GM12874 (cell line): ENCODE measurements around the gene C6orf15.
A peak's percentile ranks its signal among the peaks of the same experiment; 100 is the strongest.

ENCODE experiments used
- TF ChIP-seq, protein P1 (sequence below): IDR thresholded peaks from 2 replicates; pipeline ENCODE4 v1.5.1; 2011; ENCODE audit warnings: low read depth, mild to moderate bottlenecking, control low read depth, low read length, moderate library complexity; ENCODE audit not compliant: insufficient read depth

The C6orf15 gene

DNA sequence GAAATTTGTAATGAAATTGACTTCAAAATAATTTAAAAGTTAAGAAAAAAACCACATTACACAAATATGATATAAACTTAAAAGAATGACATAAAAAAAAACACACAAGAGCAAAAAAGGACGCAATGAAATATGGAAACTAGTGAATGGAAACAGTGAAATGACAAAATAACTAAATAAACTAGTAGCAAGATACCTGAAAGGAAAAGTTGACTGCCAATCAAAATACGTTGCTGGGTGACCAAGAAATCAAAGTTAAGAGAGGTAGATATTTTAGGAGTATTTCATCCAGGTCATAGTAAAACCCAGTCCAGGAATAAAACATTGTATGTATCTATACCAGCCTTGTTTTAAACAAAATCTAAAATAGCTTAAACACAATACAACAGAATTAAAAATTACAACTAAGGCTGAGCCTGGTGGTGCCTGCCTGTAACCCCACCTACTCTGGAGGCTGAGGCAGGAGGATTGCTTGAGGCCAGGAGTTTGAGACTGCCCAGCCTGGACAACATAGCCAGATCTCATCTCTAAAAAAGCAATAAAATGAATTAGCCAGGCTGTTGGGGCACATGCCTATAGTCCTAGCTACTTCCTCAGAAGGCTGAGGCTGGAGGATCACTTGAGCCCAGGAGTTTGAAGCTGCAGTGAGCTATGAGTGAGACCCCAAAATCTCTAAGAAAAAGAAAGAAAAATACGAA is 22.0 kb downstream of the C6orf15 start:
- TF ChIP-seq, protein P1, sequence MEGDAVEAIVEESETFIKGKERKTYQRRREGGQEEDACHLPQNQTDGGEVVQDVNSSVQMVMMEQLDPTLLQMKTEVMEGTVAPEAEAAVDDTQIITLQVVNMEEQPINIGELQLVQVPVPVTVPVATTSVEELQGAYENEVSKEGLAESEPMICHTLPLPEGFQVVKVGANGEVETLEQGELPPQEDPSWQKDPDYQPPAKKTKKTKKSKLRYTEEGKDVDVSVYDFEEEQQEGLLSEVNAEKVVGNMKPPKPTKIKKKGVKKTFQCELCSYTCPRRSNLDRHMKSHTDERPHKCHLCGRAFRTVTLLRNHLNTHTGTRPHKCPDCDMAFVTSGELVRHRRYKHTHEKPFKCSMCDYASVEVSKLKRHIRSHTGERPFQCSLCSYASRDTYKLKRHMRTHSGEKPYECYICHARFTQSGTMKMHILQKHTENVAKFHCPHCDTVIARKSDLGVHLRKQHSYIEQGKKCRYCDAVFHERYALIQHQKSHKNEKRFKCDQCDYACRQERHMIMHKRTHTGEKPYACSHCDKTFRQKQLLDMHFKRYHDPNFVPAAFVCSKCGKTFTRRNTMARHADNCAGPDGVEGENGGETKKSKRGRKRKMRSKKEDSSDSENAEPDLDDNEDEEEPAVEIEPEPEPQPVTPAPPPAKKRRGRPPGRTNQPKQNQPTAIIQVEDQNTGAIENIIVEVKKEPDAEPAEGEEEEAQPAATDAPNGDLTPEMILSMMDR = no peak

DNA sequence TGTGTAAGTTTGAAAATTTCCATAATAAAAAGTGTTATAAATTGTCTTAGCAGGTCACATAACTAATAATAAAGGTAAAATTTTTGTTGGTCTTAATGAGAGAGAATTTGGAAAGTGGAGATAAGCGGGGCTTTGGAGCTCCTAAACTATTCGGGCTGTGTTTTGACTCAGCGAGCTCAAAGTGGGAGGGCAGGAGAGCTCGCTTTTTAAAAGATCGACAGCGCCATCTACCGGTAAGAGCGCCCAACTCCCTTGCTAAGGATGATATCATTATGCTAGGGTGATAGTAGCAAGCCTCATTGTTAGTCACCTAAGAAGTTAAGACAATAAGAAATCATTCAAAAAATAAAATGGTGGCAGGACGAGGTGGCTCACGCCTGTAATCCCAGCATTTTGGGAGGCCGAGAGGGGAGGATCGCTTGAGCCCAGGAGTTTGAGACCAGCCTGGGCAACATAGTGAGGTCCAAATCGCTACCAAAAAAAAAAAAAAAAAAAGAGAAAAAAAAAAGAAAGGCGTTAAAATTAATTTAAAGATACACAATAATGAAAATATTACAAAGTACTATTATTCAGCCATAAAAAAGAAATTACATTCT is 24.8 kb downstream of the C6orf15 start:
- TF ChIP-seq, protein P1 = peak; percentile 55; the same call in 1 of the 2 replicates

DNA sequence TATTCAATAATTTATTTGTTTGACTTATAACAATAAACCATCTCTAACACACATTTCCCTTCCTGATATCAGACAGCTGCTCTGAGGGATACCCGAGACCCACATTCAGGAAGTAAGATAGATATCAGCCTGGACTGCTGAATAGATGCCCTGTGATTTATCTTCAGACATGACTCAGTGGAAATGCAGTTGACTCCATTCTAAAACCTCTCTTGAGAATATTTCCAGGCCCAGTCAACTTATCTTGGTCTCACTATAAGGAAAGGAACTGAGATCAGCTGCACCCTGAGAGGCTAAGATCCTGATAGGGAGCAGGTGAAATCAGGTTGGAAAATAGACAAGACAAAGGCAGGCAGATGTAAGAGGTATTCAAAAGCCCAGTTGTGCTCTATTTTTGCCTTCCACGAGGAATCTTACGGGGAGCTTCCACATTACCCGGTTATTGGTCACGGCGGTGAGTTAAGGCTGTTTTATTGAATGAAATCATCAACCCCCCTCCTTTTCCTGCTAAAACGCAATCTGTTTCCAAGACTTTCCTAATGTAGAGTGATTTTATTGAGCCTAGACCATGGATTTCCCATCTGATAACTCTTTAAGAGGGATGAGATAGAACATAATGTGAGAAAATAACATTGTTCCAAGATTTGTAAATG is 25.5 kb downstream of the C6orf15 start:
- TF ChIP-seq, protein P1 = no peak

DNA sequence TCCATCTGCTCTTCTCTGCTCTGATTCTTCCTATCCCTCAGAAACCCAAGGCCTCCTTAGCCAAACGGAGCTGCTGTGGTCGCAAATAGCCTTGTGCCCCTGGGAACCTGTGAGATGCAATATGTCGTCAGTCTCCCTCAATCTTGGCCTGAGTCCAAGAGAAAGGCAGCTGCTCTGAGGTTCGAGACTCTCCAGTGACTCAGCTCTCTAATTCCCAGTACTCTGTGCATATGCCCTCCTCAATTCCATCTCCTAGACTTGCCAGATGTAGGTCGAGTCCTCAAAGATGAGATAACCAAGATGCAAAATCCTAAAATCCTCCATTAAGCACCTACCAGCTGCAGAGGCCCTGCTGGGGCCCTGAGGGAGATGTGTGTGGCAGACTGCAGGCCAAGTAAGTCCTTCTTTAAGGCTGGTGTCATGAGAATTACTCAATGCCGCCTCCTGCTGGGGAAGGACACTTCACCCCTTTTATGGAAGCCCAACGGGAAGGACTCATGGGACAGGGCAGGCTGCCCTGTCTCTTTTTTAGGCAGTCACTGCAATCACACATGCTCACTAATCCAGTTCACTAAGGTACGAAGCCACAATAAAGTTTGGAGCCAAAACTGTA is 28.5 kb downstream of the C6orf15 start:
- TF ChIP-seq, protein P1 = peak; percentile 64

DNA sequence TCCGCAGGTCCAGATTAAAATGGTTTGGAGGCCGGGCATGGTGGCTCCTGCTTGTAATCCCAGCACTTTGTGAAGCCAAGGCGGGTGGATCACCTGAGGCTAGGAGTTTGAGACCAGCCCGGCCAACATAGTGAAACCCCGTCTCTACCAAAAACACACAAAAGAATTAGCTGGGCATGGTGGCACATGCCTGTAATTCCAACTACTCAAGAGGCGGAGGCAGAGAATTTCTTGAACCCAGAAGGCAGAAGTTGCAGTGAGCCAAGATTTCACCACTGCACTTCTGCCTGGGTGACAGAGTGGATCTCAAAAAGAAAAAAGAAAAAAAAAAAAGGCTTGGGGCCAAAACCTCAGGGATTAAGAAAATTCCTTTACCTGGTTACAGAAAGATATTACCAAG is 30.5 kb downstream of the C6orf15 start:
- TF ChIP-seq, protein P1 = no peak

DNA sequence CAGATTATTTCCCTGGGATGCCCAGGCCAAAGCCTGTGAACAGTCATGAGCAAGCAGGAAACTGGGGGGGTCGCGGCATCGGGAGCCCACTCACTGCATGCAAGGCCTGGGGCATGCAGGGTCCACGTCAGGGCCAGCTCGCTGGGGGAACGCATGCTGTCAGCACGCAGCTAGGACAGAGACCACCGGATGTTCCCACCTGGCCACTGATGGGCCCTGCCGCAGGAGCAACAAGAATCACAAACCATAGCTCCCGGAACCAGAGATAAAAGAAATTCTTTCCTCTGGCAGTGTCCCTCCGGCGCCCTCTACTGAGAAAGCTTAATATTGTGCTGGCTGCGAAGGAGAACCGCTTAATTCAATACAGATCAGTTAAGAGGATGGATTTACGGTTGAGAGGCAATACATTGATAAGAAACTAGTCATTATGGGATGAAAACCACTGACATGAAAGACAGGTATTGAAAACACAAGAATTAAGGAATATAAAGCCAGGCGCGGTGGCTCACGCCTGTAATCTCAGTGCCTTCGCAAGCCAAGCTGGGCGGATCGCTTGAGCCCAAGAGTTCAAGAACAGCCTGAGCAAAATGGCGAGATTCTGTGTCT is 32.6 kb downstream of the C6orf15 start:
- TF ChIP-seq, protein P1 = peak; percentile 73

DNA sequence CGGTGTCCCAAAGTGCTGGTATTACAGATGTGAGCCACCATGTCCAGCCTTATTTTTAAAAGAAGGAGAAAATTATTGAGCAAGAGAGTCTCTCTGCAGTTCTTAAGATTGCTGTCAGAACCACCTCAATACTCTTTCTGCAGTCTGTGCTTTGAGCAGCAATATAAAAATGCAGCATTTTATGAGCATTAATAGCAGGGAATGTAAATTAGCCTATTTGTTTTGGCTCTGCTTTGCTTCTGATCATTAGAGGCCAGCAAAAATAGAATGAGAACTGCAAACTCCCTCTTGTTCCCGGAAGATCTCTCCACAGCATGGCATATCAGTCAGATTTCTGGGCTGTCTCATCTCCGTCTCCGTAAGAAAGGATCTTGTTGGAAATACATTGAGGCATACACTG is 35.8 kb downstream of the C6orf15 start:
- TF ChIP-seq, protein P1 = no peak
